Astrocyte (in vitro differentiated cells and primary cell): ENCODE data around the gene FRY. TPM values are rescaled to one million over a fixed set of nuclear protein-coding genes. Genes with fewer than 3 reads are reported as not detected.

Experiments used
- DNase-seq: peaks from one replicate; pipeline ENCODE4 v3.0.0-alpha.2; 2010; ENCODE audit warnings: low read depth
- FAIRE-seq: peaks from 2 replicates; lab custom pipeline; 2011; peaks lifted over from hg19 to GRCh38; lab: Jason Lieb, UNC
- H2AFZ ChIP-seq: 2 replicates; pipeline ENCODE4 v1.6.0; 2012; ENCODE audit warnings: low read depth, low read length, inconsistent platforms
- H3K27ac ChIP-seq: 2 replicates; pipeline ENCODE4 v1.5.1; 2011; ENCODE audit warnings: low read depth, low read length, inconsistent platforms
- H3K27me3 ChIP-seq: 2 replicates; pipeline ENCODE4 v1.6.0; 2011; ENCODE audit warnings: low read length, inconsistent platforms; ENCODE audit not compliant: insufficient read depth
- H3K36me3 ChIP-seq: 2 replicates; pipeline ENCODE4 v1.5.1; 2011; ENCODE audit warnings: low read length, inconsistent platforms; ENCODE audit not compliant: insufficient read depth
- H3K4me1 ChIP-seq: 2 replicates; pipeline ENCODE4 v1.5.1; 2011; ENCODE audit warnings: low read length, inconsistent platforms; ENCODE audit not compliant: insufficient read depth
- H3K4me2 ChIP-seq: 2 replicates; pipeline ENCODE4 v1.6.0; 2012; ENCODE audit warnings: low read length, inconsistent platforms
- H3K4me3 ChIP-seq: 2 replicates; pipeline ENCODE4 v1.5.1; 2011; ENCODE audit warnings: low read depth, mild to moderate bottlenecking, low read length, inconsistent platforms; ENCODE audit not compliant: insufficient read depth
- H3K79me2 ChIP-seq: 2 replicates; pipeline ENCODE4 v1.6.0; 2012; ENCODE audit warnings: mild to moderate bottlenecking, low read length, inconsistent platforms; ENCODE audit not compliant: insufficient read depth
- H3K9ac ChIP-seq: 2 replicates; pipeline ENCODE4 v1.6.0; 2012; ENCODE audit warnings: mild to moderate bottlenecking, low read length, inconsistent platforms
- H3K9me3 ChIP-seq: 2 replicates; pipeline ENCODE4 v1.5.1; 2012; ENCODE audit warnings: low read depth, mild to moderate bottlenecking, low read length, inconsistent platforms; ENCODE audit not compliant: insufficient read depth
- H4K20me1 ChIP-seq: 2 replicates; pipeline ENCODE4 v1.6.0; 2012; ENCODE audit warnings: low read length, inconsistent platforms; ENCODE audit not compliant: insufficient read depth
- H3K27ac Mint-ChIP-seq: one replicate; pipeline ENCODE4 v1.8.0; 2021; ENCODE audit warnings: mild to moderate bottlenecking, mixed read lengths; ENCODE audit not compliant: unreplicated experiment
- H3K27me3 Mint-ChIP-seq: one replicate; pipeline ENCODE4 v1.8.0; 2021; ENCODE audit warnings: low read depth, mixed read lengths; ENCODE audit not compliant: unreplicated experiment
- H3K36me3 Mint-ChIP-seq: one replicate; pipeline ENCODE4 v1.8.0; 2021; ENCODE audit warnings: low read depth, mixed read lengths; ENCODE audit not compliant: unreplicated experiment
- H3K4me1 Mint-ChIP-seq: one replicate; pipeline ENCODE4 v1.8.0; 2021; ENCODE audit warnings: low read depth, mixed read lengths; ENCODE audit not compliant: unreplicated experiment
- H3K4me3 Mint-ChIP-seq: one replicate; pipeline ENCODE4 v1.8.0; 2021; ENCODE audit warnings: mild to moderate bottlenecking, moderate library complexity, mixed read lengths; ENCODE audit not compliant: unreplicated experiment
- H3K9me3 Mint-ChIP-seq: one replicate; pipeline ENCODE4 v1.8.0; 2021; ENCODE audit warnings: mild to moderate bottlenecking, mixed read lengths; ENCODE audit not compliant: unreplicated experiment
- CTCF ChIP-seq: IDR thresholded peaks from 2 replicates; pipeline ENCODE4 v1.5.1; 2011; ENCODE audit warnings: low read depth, mild to moderate bottlenecking, inconsistent platforms, low read length, moderate library complexity; ENCODE audit not compliant: insufficient read depth
- EZH2 ChIP-seq: IDR thresholded peaks from 2 replicates; pipeline ENCODE4 v1.6.1; 2012; ENCODE audit warnings: mild to moderate bottlenecking, low read length, inconsistent platforms; ENCODE audit not compliant: insufficient read depth
- total RNA-seq: library from RNA; stranded (reverse); gene quantifications from 2 replicates; pipeline ENCODE4 v1.2.1, GENCODE V29; 2021

FRY gene
- total RNA-seq, 1 donor from 2014 or later, result 4.6 TPM

- no peaks in the 10 kb centered on the region for H3K36me3 ChIP-seq
- Mint-ChIP-seq H3K4me1 (peaks cover 3% of the 10 kb centered on the region), H3K36me3 (no peaks in the 10 kb centered on the region), H3K9me3 (no peaks in the 10 kb centered on the region), H3K4me3 (no peak overlapping the region), H3K27me3 (no peaks in the 10 kb centered on the region), H3K27ac (no peak overlapping the region)
- no peaks in the 10 kb centered on the region for H3K9me3 ChIP-seq
- no peaks in the 10 kb centered on the region for H3K27me3 ChIP-seq
- no peak for FAIRE-seq
- no peaks in the 10 kb centered on the region for H3K79me2 ChIP-seq
- no peak for TF ChIP-seq CTCF
- no peak for TF ChIP-seq EZH2
- no peaks in the 10 kb centered on the region for H3K4me1 ChIP-seq
- H3K4me2 ChIP-seq, result no peak overlapping the region
- no peak overlapping the region for H3K9ac ChIP-seq
- no peak overlapping the region for H3K27ac ChIP-seq
- H3K4me3 ChIP-seq, result no peak overlapping the region
- no peaks in the 10 kb centered on the region for H4K20me1 ChIP-seq
- H2AFZ ChIP-seq, result no peak overlapping the region
- no peak for DNase-seq
Measured at GRCh38 chr13:32081591-32081990, 50.0 kb downstream of the FRY start.

- H3K27me3 Mint-ChIP-seq, result no peaks in the 10 kb centered on the region
- H3K4me2 ChIP-seq, result no peak overlapping the region
- no peak overlapping the region for H3K9ac ChIP-seq
- H3K9me3 ChIP-seq, result no peaks in the 10 kb centered on the region
- H3K27ac ChIP-seq, result no peak overlapping the region
- H3K79me2 ChIP-seq, result no peaks in the 10 kb centered on the region
- no peak for FAIRE-seq
- no peaks in the 10 kb centered on the region for H3K27me3 ChIP-seq
- H3K4me1 ChIP-seq, result peaks cover 10% of the 10 kb centered on the region
- no peak for DNase-seq
- H3K27ac Mint-ChIP-seq, result no peak overlapping the region
- no peaks in the 10 kb centered on the region for H3K36me3 Mint-ChIP-seq
- no peak overlapping the region for H2AFZ ChIP-seq
- no peaks in the 10 kb centered on the region for H3K36me3 ChIP-seq
- H3K9me3 Mint-ChIP-seq, result no peaks in the 10 kb centered on the region
- H3K4me1 Mint-ChIP-seq, result peaks cover 29% of the 10 kb centered on the region
- H3K4me3 Mint-ChIP-seq, result no peak overlapping the region
- no peak overlapping the region for H3K4me3 ChIP-seq
- H4K20me1 ChIP-seq, result no peaks in the 10 kb centered on the region
- TF ChIP-seq CTCF (no peak), EZH2 (no peak)
Measured at GRCh38 chr13:32086366-32086765, 54.8 kb downstream of the FRY start.

- Mint-ChIP-seq H3K27ac (no peak overlapping the region), H3K9me3 (no peaks in the 10 kb centered on the region), H3K36me3 (no peaks in the 10 kb centered on the region), H3K27me3 (no peaks in the 10 kb centered on the region), H3K4me3 (no peak overlapping the region), H3K4me1 (peaks cover 29% of the 10 kb centered on the region)
- no peak overlapping the region for H2AFZ ChIP-seq
- H3K4me3 ChIP-seq, result no peak overlapping the region
- no peak for DNase-seq
- H3K4me1 ChIP-seq, result peaks cover 10% of the 10 kb centered on the region
- no peak overlapping the region for H3K4me2 ChIP-seq
- no peaks in the 10 kb centered on the region for H3K79me2 ChIP-seq
- H3K27ac ChIP-seq, result no peak overlapping the region
- TF ChIP-seq CTCF (no peak), EZH2 (no peak)
- no peaks in the 10 kb centered on the region for H4K20me1 ChIP-seq
- no peak for FAIRE-seq
- H3K9ac ChIP-seq, result no peak overlapping the region
- no peaks in the 10 kb centered on the region for H3K9me3 ChIP-seq
- H3K36me3 ChIP-seq, result no peaks in the 10 kb centered on the region
- no peaks in the 10 kb centered on the region for H3K27me3 ChIP-seq
Measured at GRCh38 chr13:32086791-32087441, 55.3 kb downstream of the FRY start.
